AG04449 (cell line): Measurements from ENCODE around the gene CNTN5.

Source experiments
- CTCF ChIA-PET: fragments of 350-600 bp; formaldehyde crosslinking; extraction: SDS; loops from one replicate; lab custom pipeline; 2021; ENCODE audit warnings: antibody characterized with exemption; lab: Yijun Ruan, JAX
- POLR2A ChIA-PET: fragments of 400-600, 350-600 bp; formaldehyde crosslinking; extraction: SDS; loops from one replicate; lab custom pipeline; 2020; ENCODE audit warnings: antibody characterized with exemption, inconsistent platforms; lab: Yijun Ruan, JAX
- DNase-seq: peaks from one replicate; pipeline ENCODE4 v3.0.0-alpha.2; 2010; ENCODE audit warnings: low read depth, low spot score
- H3K4me3 ChIP-seq: 2 replicates; pipeline ENCODE4 v1.5.1; 2011; ENCODE audit warnings: low read depth, mild to moderate bottlenecking, control low read depth, low read length
- TF ChIP-seq, protein P1 (sequence below): IDR thresholded peaks from one replicate; pipeline ENCODE4 v1.5.1; 2011; ENCODE audit warnings: mild to moderate bottlenecking, moderate library complexity, low read length, control low read depth, inconsistent platforms; ENCODE audit not compliant: insufficient read depth; ENCODE audit errors: missing control alignments

Gene CNTN5

DNA sequence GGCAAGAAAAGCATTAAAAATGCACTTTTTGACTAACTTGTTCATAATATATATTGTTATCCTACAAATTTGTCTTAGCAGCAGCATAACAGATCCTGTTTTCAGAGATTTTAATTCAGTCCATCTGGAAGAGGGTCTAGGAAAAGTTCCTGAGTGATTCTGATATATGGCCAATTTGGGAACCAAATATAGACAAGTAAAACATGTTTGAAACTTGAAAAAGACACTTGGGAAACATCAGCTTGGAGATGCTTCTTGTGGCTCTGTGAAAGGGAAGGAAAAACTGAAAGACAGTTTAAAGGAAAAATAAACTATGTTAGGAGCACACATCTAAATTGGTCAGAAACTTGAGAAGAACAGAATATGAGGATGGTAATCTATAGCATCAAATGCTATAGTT is 697.5 kb downstream of the CNTN5 start:
- DNase-seq, result no peak
- no peak overlapping the region for H3K4me3 ChIP-seq
- ChIA-PET CTCF (no interaction called here), POLR2A (no interaction called here)
- TF ChIP-seq, protein P1, sequence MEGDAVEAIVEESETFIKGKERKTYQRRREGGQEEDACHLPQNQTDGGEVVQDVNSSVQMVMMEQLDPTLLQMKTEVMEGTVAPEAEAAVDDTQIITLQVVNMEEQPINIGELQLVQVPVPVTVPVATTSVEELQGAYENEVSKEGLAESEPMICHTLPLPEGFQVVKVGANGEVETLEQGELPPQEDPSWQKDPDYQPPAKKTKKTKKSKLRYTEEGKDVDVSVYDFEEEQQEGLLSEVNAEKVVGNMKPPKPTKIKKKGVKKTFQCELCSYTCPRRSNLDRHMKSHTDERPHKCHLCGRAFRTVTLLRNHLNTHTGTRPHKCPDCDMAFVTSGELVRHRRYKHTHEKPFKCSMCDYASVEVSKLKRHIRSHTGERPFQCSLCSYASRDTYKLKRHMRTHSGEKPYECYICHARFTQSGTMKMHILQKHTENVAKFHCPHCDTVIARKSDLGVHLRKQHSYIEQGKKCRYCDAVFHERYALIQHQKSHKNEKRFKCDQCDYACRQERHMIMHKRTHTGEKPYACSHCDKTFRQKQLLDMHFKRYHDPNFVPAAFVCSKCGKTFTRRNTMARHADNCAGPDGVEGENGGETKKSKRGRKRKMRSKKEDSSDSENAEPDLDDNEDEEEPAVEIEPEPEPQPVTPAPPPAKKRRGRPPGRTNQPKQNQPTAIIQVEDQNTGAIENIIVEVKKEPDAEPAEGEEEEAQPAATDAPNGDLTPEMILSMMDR, result no peak

DNA sequence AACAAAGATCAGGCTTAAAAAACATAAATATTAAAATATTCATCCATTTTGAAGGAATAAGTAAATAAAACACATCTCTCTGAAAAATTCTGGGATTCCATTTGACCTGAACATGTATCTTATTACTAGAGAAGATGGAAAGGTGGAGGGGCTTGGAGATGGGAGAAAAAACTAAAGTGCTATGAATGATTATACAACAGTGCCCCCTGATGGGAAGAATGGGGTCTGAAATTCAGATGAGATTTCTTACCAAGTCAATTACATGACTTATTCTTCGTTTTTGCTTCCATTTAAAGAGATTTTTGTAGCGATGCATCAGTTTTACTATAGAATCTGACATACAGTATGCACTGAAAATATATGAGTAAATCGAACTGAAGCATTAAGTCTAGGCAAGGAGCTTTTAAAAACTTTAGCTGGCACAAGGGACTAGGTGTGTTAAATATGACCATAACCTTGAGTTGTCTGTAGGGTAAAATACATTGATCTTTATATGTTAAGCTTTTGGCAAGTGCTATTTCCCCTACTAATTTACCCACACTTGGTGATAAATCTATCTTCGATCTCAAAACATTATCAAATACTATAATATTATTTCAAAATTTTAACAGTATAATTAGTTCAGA is 718.8 kb downstream of the CNTN5 start:
- no peak overlapping the region for H3K4me3 ChIP-seq
- CTCF ChIA-PET, result interaction anchor here (0.8 to 1.5 kb wide), 5 partner anchors 10 to 724 kb away, joined by 3 to 4 read pairs (median 3); no protein-coding TSS in a partner anchor
- no peak for DNase-seq
- TF ChIP-seq, protein P1, result peak; percentile 24
- POLR2A ChIA-PET, result no interaction called here

DNA sequence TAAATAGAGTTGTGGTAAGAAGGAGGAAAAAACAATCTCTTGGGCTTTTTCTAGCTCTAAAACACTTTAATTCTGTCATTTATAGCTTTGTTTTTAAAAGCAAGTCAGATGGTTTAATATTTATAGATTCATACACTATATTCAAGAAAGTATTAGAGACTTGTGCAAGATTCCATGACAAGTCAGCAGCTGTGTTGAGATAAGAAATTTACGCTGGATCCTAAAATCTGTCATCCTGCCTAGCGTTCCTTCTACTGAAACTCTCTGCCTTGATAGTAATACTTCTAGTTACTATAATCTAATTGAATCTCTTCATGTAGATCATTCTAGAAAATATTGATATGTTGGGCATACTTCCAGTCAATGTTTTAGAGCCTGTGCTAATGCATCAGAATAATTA is 721.8 kb downstream of the CNTN5 start:
- no peak overlapping the region for H3K4me3 ChIP-seq
- DNase-seq, result no peak
- CTCF ChIA-PET, result no interaction called here
- TF ChIP-seq, protein P1, result no peak
- POLR2A ChIA-PET, result no interaction called here

DNA sequence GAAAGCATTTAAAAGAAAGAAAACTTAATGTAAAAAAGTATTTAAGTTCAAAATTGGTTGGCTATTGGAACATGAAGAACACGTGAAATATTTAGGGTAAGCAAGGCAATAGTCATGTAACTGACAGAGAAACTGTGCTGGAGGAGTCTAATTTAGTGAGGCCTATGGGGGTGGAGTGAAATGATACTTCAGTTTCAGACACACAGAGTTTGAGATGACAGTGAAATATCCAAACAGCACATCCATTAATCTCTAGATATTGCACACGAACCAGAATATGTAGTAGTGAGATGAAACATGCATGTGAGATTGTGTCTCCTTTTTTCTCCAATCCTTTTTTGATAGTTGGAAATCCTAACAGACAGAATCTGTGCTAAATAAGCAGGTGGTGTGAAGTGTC is 739.0 kb downstream of the CNTN5 start:
- POLR2A ChIA-PET, result no interaction called here
- TF ChIP-seq, protein P1, result no peak
- no peak for DNase-seq
- no peak overlapping the region for H3K4me3 ChIP-seq
- CTCF ChIA-PET, result no interaction called here

DNA sequence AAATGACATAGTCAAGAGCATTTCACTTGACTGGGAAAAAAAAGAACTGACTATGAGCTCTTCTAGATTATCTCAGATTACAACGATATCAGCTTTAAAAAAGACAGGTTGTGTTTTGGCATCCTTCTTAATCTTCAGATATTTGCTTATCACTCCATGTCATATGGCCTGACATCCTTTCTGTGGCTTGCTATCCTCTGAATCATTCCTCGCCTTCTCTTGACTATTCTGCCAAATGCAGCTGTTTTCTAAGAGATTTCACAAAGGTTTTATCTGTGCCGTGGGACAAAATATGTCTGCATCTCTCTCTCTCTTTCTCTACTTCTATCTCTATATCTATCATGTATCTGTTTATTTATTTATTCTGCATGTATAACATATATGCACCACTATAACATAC is 746.1 kb downstream of the CNTN5 start:
- TF ChIP-seq, protein P1, result no peak
- H3K4me3 ChIP-seq, result no peak overlapping the region
- ChIA-PET CTCF (no interaction called here), POLR2A (no interaction called here)
- DNase-seq, result no peak

DNA sequence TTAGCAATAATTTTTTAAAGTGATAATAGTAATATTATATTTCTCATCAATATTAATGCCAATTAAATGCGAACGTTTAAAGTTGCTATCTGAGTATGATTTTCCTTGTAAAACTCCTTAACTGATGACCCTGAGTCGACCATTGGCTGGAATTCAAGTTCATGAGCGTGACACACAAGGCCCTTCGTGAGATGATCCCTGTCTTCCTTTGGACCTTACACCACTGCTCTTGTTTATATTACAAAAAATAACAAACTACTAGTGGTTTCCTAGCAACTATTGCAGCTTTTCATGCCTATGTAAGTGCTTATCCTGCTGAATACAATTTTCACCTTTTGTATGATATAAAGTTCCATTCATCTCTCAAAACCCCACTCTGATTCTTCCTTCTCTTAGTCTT is 752.9 kb downstream of the CNTN5 start:
- CTCF ChIA-PET, result no interaction called here
- DNase-seq, result no peak
- TF ChIP-seq, protein P1, result no peak
- no peak overlapping the region for H3K4me3 ChIP-seq
- POLR2A ChIA-PET, result no interaction called here
